Thyroid gland (tissue), 4 donors: ENCODE results near the gene KDM5B. TPM values are rescaled to one million over a fixed set of nuclear protein-coding genes. Genes with fewer than 3 reads are reported as not detected.

Source experiments
- DNase-seq, 2 donors: peaks; one replicate each; pipeline ENCODE4 v3.0.0-alpha.2; 2019
- H3K27ac ChIP-seq, 3 donors: fragments of 200-600 bp; sonication (generic); 1 replicate in 2 of 3; 2 replicates in 1 of 3; pipeline ENCODE4 v1.5.1; 2016 to 2019; ENCODE audit warnings: mild to moderate bottlenecking in 1 of 3, moderate library complexity in 1 of 3
- H3K27me3 ChIP-seq: fragments of 200-600 bp; sonication (generic); one replicate; pipeline ENCODE4 v1.5.1; 2019
- H3K36me3 ChIP-seq, 2 donors: fragments of 200-600 bp; sonication (generic); one replicate each; pipeline ENCODE4 v1.5.1; 2016 to 2019
- H3K4me1 ChIP-seq, 2 donors: fragments of 200-600 bp; sonication (generic); one replicate each; pipeline ENCODE4 v1.5.1; 2017 to 2019
- H3K4me3 ChIP-seq, 3 donors: fragments of 200-600 bp; sonication (generic); replicated peaks in 1 of 3; 1 replicate in 2 of 3; 2 replicates in 1 of 3; pipeline ENCODE4 v1.5.1; 2016; ENCODE audit warnings: mild to moderate bottlenecking in 1 of 3
- H3K9me3 ChIP-seq: fragments of 200-600 bp; sonication (generic); one replicate; pipeline ENCODE4 v1.5.1; 2017
- POLR2A ChIP-seq, 2 donors: fragments of 450-650 bp; IDR thresholded peaks; one replicate each; pipeline ENCODE4 v1.6.1; 2017; ENCODE audit warnings: antibody characterized with exemption in 2 of 2, mild to moderate bottlenecking in 2 of 2, moderate library complexity in 1 of 2
- WGBS, 2 donors: methylation state at CpG; one replicate each; pipeline ENCODE4 v1.1.5; 2017; 5-methylcytosine and 5-hydroxymethylcytosine counted together
- intact Hi-C: fragments of 100-400 bp; cut with DNase I; formaldehyde crosslinking; loops from one replicate; pipeline ENCODE4 v1.15.1; 2023
- total RNA-seq, 4 donors: library from RNA; depleted of rRNA; stranded (reverse); fragments of >200 nt; gene quantifications; one replicate each; pipeline ENCODE4 v1.2.3, GENCODE V29; 2016
- TF ChIP-seq, protein P1 (sequence below), 6 experiments: fragments of 200-600 bp in 3 of 6; fragments of 450-650 bp in 3 of 6; sonication (generic) in 3 of 6; IDR thresholded peaks; one replicate each; pipeline ENCODE4 v1.5.1; 2016 to 2019; ENCODE audit warnings: antibody characterized with exemption in 6 of 6, mild to moderate bottlenecking in 2 of 6, inconsistent platforms in 1 of 6, moderate library complexity in 1 of 6

KDM5B gene
- total RNA-seq, 4 donors from 2014 or later = 53.1 to 78.5 (median 61.2) TPM

DNA sequence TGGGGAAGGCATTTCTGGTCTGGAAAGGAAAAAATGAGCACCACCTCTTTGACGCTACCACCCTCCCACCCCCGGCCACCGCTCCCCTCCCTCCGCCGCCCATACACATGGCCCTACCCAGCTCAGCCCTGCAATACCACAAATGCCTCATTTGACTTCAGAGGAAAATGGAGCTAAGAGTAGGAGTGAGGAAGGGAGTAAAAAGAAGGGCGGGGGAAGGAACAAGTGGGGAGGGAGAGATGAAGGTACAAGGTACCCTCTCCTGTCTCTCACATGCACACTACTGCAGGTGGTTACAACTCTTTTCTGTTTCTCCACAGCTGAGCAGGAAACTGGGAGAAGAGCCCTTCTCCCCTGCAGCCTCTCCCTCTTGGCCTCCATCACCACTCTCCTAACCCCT, 105.0 kb downstream of the KDM5B start:
- DNase-seq = no peak
- no peaks in the 10 kb centered on the region for H3K36me3 ChIP-seq
- whole genome bisulfite sequencing, 2 donors = 64 to 80% methylated on average over 6 of the region's 6 CpGs
- no peaks in the 10 kb centered on the region for H3K27me3 ChIP-seq
- no peaks in the 10 kb centered on the region for H3K9me3 ChIP-seq
- TF ChIP-seq, protein P1, sequence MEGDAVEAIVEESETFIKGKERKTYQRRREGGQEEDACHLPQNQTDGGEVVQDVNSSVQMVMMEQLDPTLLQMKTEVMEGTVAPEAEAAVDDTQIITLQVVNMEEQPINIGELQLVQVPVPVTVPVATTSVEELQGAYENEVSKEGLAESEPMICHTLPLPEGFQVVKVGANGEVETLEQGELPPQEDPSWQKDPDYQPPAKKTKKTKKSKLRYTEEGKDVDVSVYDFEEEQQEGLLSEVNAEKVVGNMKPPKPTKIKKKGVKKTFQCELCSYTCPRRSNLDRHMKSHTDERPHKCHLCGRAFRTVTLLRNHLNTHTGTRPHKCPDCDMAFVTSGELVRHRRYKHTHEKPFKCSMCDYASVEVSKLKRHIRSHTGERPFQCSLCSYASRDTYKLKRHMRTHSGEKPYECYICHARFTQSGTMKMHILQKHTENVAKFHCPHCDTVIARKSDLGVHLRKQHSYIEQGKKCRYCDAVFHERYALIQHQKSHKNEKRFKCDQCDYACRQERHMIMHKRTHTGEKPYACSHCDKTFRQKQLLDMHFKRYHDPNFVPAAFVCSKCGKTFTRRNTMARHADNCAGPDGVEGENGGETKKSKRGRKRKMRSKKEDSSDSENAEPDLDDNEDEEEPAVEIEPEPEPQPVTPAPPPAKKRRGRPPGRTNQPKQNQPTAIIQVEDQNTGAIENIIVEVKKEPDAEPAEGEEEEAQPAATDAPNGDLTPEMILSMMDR (IDR thresholded peaks at IDR 0.05) = no peak
- TF ChIP-seq POLR2A (IDR thresholded peaks at IDR 0.05) = no peak
- H3K4me3 ChIP-seq = no peak overlapping the region
- H3K4me1 ChIP-seq = no peaks in the 10 kb centered on the region
- no peak overlapping the region for H3K27ac ChIP-seq
- intact Hi-C loops = no loop called here

DNA sequence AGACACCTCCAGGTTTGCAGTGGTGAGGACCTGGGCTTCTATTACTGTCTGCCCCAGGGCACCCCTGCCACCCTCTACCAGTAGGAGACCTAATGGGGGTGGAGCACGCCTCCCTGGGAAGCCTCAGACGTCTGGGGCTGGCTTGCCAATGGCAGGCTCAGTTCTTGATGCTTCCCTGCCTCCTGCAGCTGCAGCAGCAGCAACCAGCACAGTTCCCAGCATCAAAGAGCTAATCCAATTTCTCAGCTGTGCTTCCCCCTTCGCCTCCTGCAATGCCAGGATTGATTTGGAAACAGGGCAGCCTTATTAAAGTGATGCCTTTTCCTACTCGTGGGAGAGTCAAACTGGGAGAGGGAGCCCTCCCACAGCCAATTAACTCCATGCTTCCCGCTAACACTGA, 106.1 kb downstream of the KDM5B start:
- intact Hi-C loops = no loop called here
- TF ChIP-seq, protein P1 (IDR thresholded peaks at IDR 0.05) = no peak
- no peak for TF ChIP-seq POLR2A (IDR thresholded peaks at IDR 0.05)
- H3K9me3 ChIP-seq = no peaks in the 10 kb centered on the region
- no peak overlapping the region for H3K27ac ChIP-seq
- H3K27me3 ChIP-seq = no peaks in the 10 kb centered on the region
- DNase-seq = no peak
- no peaks in the 10 kb centered on the region for H3K36me3 ChIP-seq
- no peak overlapping the region for H3K4me3 ChIP-seq
- H3K4me1 ChIP-seq = no peaks in the 10 kb centered on the region
- WGBS, 2 donors = 52 to 59% methylated on average over 5 of the region's 5 CpGs

DNA sequence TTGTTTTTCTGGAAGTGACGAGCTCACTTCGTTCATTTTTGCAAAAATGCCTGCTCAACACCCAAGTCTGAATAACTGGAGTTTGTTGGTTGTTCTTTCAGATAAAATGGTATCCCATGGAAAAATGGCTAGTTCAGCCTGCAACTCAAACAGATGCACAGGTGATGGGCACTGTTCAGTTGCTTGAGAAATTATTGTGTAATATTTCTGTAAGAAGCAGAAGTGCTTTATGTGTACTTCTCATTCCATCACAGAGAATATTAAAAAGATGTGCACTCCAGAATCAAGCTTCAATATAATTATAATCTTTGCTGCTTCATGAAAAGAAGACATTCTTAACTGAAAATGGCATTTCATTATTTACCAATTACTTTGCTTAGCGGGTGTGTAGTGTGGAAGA, 107.0 kb downstream of the KDM5B start:
- Histone ChIP-seq H3K4me3 (no peak overlapping the region), H3K9me3 (no peaks in the 10 kb centered on the region), H3K36me3 (no peaks in the 10 kb centered on the region), H3K27me3 (no peaks in the 10 kb centered on the region), H3K27ac (no peak overlapping the region), H3K4me1 (no peaks in the 10 kb centered on the region)
- DNase-seq = no peak
- 87 to 90% methylated on average over 3 of the region's 3 CpGs for WGBS, 2 donors
- TF ChIP-seq POLR2A (IDR thresholded peaks at IDR 0.05) = no peak
- TF ChIP-seq, protein P1 (IDR thresholded peaks at IDR 0.05) = no peak
- intact Hi-C loops = no loop called here

DNA sequence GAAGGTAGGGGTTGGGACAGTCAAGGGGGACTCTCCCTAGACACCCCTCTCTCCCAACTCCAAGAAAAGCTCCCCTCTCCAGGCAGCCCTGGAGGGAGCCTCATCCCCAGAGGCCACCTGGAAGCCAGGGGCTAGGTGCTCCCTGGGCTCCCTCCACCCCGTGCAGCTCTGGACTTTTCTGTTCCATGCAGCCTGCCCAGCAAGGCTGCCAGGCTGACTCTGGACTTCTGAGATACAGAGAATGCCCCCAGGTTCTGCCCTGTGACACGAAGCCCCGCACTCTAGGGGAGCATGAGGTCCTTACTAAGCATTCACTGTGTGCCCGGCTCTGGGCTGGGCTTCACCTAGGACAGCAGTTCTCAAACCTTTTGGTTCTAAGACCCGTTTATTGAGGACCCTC, 108.2 kb downstream of the KDM5B start:
- Histone ChIP-seq H3K4me3 (no peak overlapping the region), H3K9me3 (no peaks in the 10 kb centered on the region), H3K27ac (no peak overlapping the region), H3K4me1 (no peaks in the 10 kb centered on the region), H3K36me3 (no peaks in the 10 kb centered on the region), H3K27me3 (no peaks in the 10 kb centered on the region)
- DNase-seq = no peak
- no peak for TF ChIP-seq POLR2A (IDR thresholded peaks at IDR 0.05)
- TF ChIP-seq, protein P1 (IDR thresholded peaks at IDR 0.05) = no peak
- WGBS, 2 donors = 67 to 76% methylated on average over 5 of the region's 5 CpGs
- intact Hi-C loops = no loop called here

DNA sequence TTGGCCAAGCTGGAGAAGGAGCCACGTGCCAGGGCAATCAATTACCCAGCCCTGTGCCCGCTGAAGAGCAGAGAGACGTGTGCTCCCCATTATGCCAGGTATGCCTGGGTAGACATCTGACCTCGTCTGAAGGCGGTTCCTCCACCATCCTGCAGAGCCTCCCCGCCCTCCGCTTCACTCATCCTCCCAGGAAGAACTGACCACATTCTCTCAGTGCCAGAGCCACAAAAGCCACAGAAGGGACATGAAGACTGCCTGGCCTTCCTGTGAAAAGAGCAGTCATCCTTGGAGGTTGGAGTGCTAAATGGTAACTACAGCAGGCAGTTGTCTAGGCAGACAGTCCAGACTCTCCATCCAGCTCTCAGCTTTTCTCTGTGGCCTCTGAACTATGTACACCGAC, 109.9 kb downstream of the KDM5B start:
- Histone ChIP-seq H3K27me3 (no peaks in the 10 kb centered on the region), H3K4me1 (no peaks in the 10 kb centered on the region), H3K4me3 (no peak overlapping the region), H3K9me3 (no peaks in the 10 kb centered on the region), H3K36me3 (no peaks in the 10 kb centered on the region), H3K27ac (no peak overlapping the region)
- intact Hi-C loops = no loop called here
- WGBS, 2 donors = 55 to 77% methylated on average over 8 of the region's 8 CpGs
- no peak for TF ChIP-seq POLR2A (IDR thresholded peaks at IDR 0.05)
- TF ChIP-seq, protein P1 (IDR thresholded peaks at IDR 0.05) = no peak
- DNase-seq = no peak
